Vagina (tissue), 2 donors: Measurements from ENCODE around the gene NUDT14. TPM values are rescaled to one million over a fixed set of nuclear protein-coding genes. Genes with fewer than 3 reads are reported as not detected.

ENCODE experiments used
- DNase-seq, 2 donors: peaks; one replicate each; pipeline ENCODE4 v3.0.0-alpha.2; 2017; ENCODE audit errors: extremely low spot score in 2 of 2
- H3K27ac ChIP-seq: fragments of 200-600 bp; sonication (generic); one replicate; pipeline ENCODE4 v1.5.1; 2019
- H3K27me3 ChIP-seq: fragments of 200-600 bp; sonication (generic); one replicate; pipeline ENCODE4 v1.5.1; 2019
- H3K36me3 ChIP-seq, 2 donors: fragments of 200-600 bp; sonication (generic); one replicate each; pipeline ENCODE4 v1.5.1; 2017 to 2019
- H3K4me1 ChIP-seq: fragments of 200-600 bp; sonication (generic); one replicate; pipeline ENCODE4 v1.5.1; 2019
- H3K4me3 ChIP-seq, 2 donors: fragments of 200-600 bp; sonication (generic); 1 replicate in 1 of 2; 2 replicates in 1 of 2; pipeline ENCODE4 v1.5.1; 2016 to 2019
- H3K9me3 ChIP-seq: fragments of 200-600 bp; sonication (generic); one replicate; pipeline ENCODE4 v1.5.1; 2019
- CTCF ChIP-seq, 3 experiments: fragments of 450-650 bp in 2 of 3; fragments of 200-600 bp in 1 of 3; sonication (generic) in 1 of 3; IDR thresholded peaks; one replicate each; pipeline ENCODE4 v1.5.1; 2017 to 2019; ENCODE audit warnings: antibody characterized with exemption in 3 of 3, mild to moderate bottlenecking in 2 of 3, moderate library complexity in 2 of 3
- POLR2A ChIP-seq, 2 donors: fragments of 450-650 bp; IDR thresholded peaks; one replicate each; pipeline ENCODE4 v1.6.1; 2017; ENCODE audit warnings: antibody characterized with exemption in 2 of 2, mild to moderate bottlenecking in 2 of 2, moderate library complexity in 2 of 2
- POLR2AphosphoS5 ChIP-seq, 2 donors: sonication (generic); formaldehyde crosslinking; IDR thresholded peaks; one replicate each; pipeline ENCODE4 v1.9.0; 2017; ENCODE audit warnings: antibody characterized with exemption in 2 of 2, mild to moderate bottlenecking in 2 of 2, low read depth in 1 of 2; ENCODE audit not compliant: insufficient read depth in 1 of 2
- intact Hi-C: fragments of 100-400 bp; cut with DNase I; formaldehyde crosslinking; loops from one replicate; pipeline ENCODE4 v1.15.1; 2023
- total RNA-seq: library from RNA; depleted of rRNA; stranded (reverse); fragments of >200 nt; gene quantifications from one replicate; pipeline ENCODE4 v1.2.3, GENCODE V29; 2016

Gene NUDT14
- total RNA-seq, 1 donor from 2014 or later, result 11.0 TPM

DNA sequence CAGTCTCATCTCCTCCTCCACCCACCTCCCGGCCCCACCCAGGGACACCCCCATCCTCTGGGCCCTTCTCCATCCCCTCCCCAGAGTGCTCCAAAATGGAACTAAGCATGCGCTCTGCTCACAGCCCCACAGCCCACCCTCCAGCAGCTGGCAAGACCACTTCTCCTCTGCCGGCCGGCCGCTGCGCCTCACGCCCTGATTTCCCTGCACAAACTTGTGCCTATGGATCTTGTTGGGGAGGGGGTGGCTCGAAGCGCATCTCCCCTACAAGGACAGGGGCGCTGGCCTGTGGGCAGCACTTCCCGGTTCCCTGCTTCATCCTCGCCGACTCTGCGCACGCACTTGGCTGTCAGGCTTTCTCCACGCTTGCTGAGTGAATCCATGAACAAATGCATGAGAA lies 19.5 kb upstream of the NUDT14 start:
- no peak for DNase-seq
- H3K4me3 ChIP-seq, result no peak overlapping the region
- H3K4me1 ChIP-seq, result peaks cover 67% of the 10 kb centered on the region
- no peak overlapping the region for H3K27ac ChIP-seq
- intact Hi-C loops, result loop anchor here (10.0 kb wide), 1 partner anchor 84 kb away; no protein-coding TSS in a partner anchor
- no peaks in the 10 kb centered on the region for H3K36me3 ChIP-seq
- TF ChIP-seq CTCF (IDR thresholded peaks at IDR 0.05), result no peak
- TF ChIP-seq POLR2AphosphoS5 (IDR thresholded peaks at IDR 0.05; ENCODE audit: insufficient read depth in 1 of 2, low read depth in 1 of 2), result no peak
- TF ChIP-seq POLR2A (IDR thresholded peaks at IDR 0.05), result no peak
- peaks cover 14% of the 10 kb centered on the region for H3K27me3 ChIP-seq
- H3K9me3 ChIP-seq, result no peaks in the 10 kb centered on the region

- H3K4me1 ChIP-seq, result peaks cover 64% of the 10 kb centered on the region
- no peak overlapping the region for H3K27ac ChIP-seq
- TF ChIP-seq POLR2A (IDR thresholded peaks at IDR 0.05) (no peak), POLR2AphosphoS5 (IDR thresholded peaks at IDR 0.05; ENCODE audit: insufficient read depth in 1 of 2, low read depth in 1 of 2) (no peak), CTCF (IDR thresholded peaks at IDR 0.05) (no peak)
- peaks cover 15% of the 10 kb centered on the region for H3K27me3 ChIP-seq
- H3K36me3 ChIP-seq, result no peaks in the 10 kb centered on the region
- H3K9me3 ChIP-seq, result no peaks in the 10 kb centered on the region
- no peak for DNase-seq
- intact Hi-C loops, result loop anchor here (10.0 kb wide), 1 partner anchor 85 kb away; no protein-coding TSS in a partner anchor
- H3K4me3 ChIP-seq, result no peak overlapping the region
Measured at GRCh38 chr14:105200074-105200473, 19.0 kb upstream of the NUDT14 start.

- H3K4me1 ChIP-seq, result peaks cover 62% of the 10 kb centered on the region
- no peak overlapping the region for H3K4me3 ChIP-seq
- no peaks in the 10 kb centered on the region for H3K9me3 ChIP-seq
- intact Hi-C loops, result no loop called here
- no peak for DNase-seq
- no peak for TF ChIP-seq POLR2A (IDR thresholded peaks at IDR 0.05)
- TF ChIP-seq CTCF (IDR thresholded peaks at IDR 0.05), result no peak
- no peak for TF ChIP-seq POLR2AphosphoS5 (IDR thresholded peaks at IDR 0.05; ENCODE audit: insufficient read depth in 1 of 2, low read depth in 1 of 2)
- H3K36me3 ChIP-seq, result no peaks in the 10 kb centered on the region
- peaks cover 15% of the 10 kb centered on the region for H3K27me3 ChIP-seq
- H3K27ac ChIP-seq, result no peak overlapping the region
Measured at GRCh38 chr14:105199093-105199492, 18.0 kb upstream of the NUDT14 start.

DNA sequence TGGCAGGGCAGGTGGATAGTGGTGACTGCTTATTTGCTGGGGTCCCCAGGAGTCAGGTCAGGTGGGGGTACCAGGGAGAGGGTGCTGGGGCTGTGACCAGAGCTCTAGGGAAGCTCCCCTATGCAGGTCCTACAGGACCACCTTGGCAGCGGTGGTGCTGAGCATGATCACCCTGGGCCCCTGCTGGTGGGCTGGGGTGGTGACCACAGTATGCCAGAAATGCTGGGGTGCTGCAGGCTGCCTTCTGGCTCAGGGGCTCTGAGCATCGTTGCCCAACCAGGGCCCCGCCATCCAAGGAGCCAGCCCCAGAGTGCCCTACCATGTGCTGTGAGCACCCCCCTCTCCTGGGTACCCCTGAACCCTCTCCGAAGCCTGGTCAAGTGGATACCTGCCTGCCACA lies 17.5 kb upstream of the NUDT14 start:
- no peak for DNase-seq
- peaks cover 62% of the 10 kb centered on the region for H3K4me1 ChIP-seq
- no peaks in the 10 kb centered on the region for H3K9me3 ChIP-seq
- TF ChIP-seq CTCF (IDR thresholded peaks at IDR 0.05) (no peak), POLR2AphosphoS5 (IDR thresholded peaks at IDR 0.05; ENCODE audit: insufficient read depth in 1 of 2, low read depth in 1 of 2) (no peak), POLR2A (IDR thresholded peaks at IDR 0.05) (no peak)
- intact Hi-C loops, result no loop called here
- no peak overlapping the region for H3K4me3 ChIP-seq
- no peak overlapping the region for H3K27ac ChIP-seq
- peaks cover 15% of the 10 kb centered on the region for H3K27me3 ChIP-seq
- no peaks in the 10 kb centered on the region for H3K36me3 ChIP-seq

- peaks cover 15% of the 10 kb centered on the region for H3K27me3 ChIP-seq
- no peak for DNase-seq
- H3K4me3 ChIP-seq, result no peak overlapping the region
- TF ChIP-seq POLR2AphosphoS5 (IDR thresholded peaks at IDR 0.05; ENCODE audit: insufficient read depth in 1 of 2, low read depth in 1 of 2), result peak in 1 of 2 donors; percentile 17
- TF ChIP-seq CTCF (IDR thresholded peaks at IDR 0.05), result no peak
- no peaks in the 10 kb centered on the region for H3K36me3 ChIP-seq
- H3K27ac ChIP-seq, result no peak overlapping the region
- H3K9me3 ChIP-seq, result no peaks in the 10 kb centered on the region
- intact Hi-C loops, result no loop called here
- H3K4me1 ChIP-seq, result peaks cover 59% of the 10 kb centered on the region
Measured at GRCh38 chr14:105197211-105197641, 16.1 kb upstream of the NUDT14 start.
